Measurements from ENCODE around the gene TPSB2. TPM values are rescaled to one million over a fixed set of nuclear protein-coding genes. Genes with fewer than 3 reads are reported as not detected.
"Not testable (repeated sequence)": the region's sequence is repeated elsewhere in the genome, so short reads cannot be mapped to it uniquely, and the experiment has no call there.

The TPSB2 gene
- total RNA-seq, 2 donors from 2014 or later = 1.0 TPM; not detected in 1

DNA sequence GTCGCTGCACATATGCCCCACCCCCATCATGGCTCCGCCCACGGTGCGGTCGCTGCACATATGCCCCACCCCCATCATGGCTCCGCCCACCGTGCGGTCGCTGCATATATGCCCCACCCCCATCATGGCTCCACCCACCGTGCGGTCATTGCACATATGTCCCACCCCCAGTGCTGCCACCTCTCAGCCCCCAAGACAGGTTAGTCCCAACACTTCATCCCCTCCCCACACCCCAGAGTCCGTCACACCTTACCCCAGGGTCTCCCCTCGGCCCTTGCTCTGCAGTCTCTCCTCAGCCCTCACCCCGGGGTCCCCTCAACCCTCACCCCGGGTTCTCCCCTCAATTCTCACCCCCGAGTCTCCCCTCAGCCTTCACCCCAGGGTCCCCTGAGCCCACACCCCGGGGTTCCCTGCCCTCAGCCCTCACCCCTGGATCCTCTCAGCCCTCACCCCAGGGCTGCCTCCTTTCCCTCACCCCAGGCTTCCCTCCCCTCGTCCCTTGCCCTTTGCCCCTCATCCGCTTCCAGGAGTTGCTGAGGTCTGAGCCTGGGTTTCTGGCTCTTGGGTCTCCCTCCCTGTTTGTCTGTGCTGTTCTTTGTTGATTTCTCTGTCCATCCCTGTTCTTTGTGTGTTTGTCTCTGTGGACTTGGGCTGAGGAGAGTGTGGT is 30.5 kb downstream of the TPSB2 start:
- H3K4me1 Mint-ChIP-seq (ENCODE audit: low read depth in 2 of 2) = peaks cover 4 to 5% of the 10 kb centered on the region in 2 donors
- H3K4me3 Mint-ChIP-seq = no peak overlapping the region
- no peak for ATAC-seq

DNA sequence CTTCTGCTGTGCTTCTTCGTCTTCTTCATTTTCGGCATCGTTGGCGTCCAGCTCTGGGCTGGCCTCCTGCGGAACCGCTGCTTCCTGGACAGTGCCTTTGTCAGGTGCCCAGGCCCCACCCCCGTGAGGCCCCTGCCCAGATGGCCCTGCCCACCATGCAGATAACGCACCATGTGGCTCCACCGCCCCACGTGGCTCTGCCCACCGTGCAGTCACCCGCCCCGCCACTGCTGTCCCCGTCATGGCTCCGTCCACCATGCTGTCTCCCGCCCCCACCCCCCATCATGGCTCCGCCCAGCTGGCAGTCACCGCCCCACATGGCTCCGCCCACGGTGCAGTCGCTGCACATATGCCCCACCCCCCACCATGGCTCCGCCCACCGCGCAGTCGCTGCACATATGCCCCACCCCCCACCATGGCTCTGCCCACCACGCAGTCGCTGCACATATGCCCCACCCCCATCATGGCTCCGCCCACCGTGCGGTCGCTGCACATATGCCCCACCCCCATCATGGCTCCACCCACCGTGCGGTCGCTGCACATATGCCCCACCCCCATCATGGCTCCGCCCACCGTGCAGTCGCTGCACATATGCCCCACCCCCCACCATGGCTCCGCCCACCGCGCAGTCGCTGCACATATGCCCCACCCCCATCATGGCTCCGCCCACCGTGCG is 31.2 kb downstream of the TPSB2 start:
- H3K27me3 Mint-ChIP-seq; DNase-seq (ENCODE audit: low spot score); ATAC-seq; H3K27ac Mint-ChIP-seq; H3K9me3 Mint-ChIP-seq; H3K4me3 Mint-ChIP-seq; H3K4me1 Mint-ChIP-seq (ENCODE audit: low read depth in 2 of 2); H3K36me3 Mint-ChIP-seq: not testable (repeated sequence)

More for the DNA sequence above, 30.5 kb downstream of the TPSB2 start:
- Mint-ChIP-seq H3K27ac (no peak overlapping the region), H3K36me3 (no peaks in the 10 kb centered on the region), H3K9me3 (no peaks in the 10 kb centered on the region), H3K27me3 (no peaks in the 10 kb centered on the region)
- DNase-seq (ENCODE audit: low spot score) = no peak

DNA sequence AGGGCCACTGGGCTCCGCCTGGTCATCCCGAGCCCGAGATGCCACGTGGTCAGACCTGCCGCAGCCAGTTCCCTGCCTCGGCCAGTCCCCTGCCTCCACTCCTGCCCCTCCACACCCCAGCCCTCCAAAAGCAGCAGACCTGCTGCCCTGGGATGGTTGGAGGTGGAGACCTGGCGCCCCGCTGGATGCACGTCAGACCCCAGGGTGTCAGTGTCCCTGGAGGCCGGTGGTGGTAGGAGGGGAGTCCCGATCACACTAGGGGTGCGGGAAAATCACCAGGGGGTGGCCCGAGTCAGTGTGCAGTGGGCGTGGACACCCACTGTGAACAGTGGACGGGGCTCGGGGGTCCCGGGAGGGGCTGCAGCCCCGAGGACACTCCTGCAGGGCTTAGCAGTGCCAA is 31.8 kb downstream of the TPSB2 start:
- Mint-ChIP-seq H3K4me3 (no peak overlapping the region), H3K9me3 (no peaks in the 10 kb centered on the region), H3K27me3 (no peaks in the 10 kb centered on the region), H3K27ac (no peak overlapping the region), H3K36me3 (no peaks in the 10 kb centered on the region), H3K4me1 (ENCODE audit: low read depth in 2 of 2) (peaks cover 4 to 5% of the 10 kb centered on the region in 2 donors)
- ATAC-seq (no peak), DNase-seq (ENCODE audit: low spot score) (no peak)

DNA sequence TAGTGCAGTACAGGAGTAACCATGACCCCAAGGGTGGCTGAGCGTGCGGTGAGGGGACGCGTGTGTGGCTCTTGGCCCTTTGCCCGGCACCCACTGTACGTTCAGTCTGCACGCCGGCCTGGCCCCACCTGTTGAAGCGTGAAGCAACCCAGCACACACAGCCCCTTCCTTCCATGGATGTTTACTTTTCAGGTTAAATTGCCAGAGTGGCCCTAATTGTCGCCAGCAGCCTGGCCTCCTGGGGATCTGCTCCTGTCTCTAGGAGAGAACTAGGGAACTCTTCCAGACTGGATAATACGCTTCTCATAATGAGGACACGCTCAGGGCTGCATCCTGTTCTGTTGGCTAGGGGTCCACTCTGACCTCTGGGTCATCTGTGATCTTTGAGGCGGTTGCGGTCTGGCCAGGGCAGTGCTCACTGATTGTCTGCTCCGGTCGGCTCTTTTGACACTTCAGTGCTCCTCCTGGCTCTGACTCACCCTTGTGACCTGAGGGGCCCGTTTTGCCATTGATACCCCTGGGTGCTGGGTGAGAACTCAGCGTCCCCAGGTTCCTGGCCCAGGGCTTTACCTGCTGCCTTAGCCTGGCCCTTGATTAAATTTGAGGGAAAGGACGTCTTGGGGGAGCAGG is 32.6 kb downstream of the TPSB2 start:
- no peaks in the 10 kb centered on the region for H3K9me3 Mint-ChIP-seq
- no peaks in the 10 kb centered on the region for H3K27me3 Mint-ChIP-seq
- ATAC-seq (no peak), DNase-seq (ENCODE audit: low spot score) (no peak)
- H3K27ac Mint-ChIP-seq = no peak overlapping the region
- no peaks in the 10 kb centered on the region for H3K36me3 Mint-ChIP-seq
- peaks cover 4 to 5% of the 10 kb centered on the region in 2 donors for H3K4me1 Mint-ChIP-seq (ENCODE audit: low read depth in 2 of 2)
- H3K4me3 Mint-ChIP-seq = no peak overlapping the region

DNA sequence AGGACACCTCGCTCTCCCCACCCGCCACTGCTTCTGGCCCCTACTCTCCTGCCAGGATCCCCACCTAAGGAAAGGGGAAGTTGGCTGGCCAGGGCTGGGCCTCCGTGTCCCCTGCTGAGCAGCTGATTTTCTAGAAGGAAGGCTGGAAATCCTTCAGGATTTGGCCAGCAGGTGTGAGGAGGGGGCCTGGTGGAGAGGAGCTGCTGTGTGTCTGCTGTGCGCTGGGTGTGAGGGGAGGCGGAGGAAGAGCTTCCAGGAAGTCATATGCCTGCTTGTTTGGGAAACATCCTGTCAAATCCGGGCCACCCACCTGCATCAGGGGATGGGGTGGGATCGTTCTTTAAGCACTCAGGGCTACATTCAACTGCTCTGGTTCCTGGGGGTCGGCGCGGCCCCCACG is 33.5 kb downstream of the TPSB2 start:
- H3K4me3 Mint-ChIP-seq = no peak overlapping the region
- no peak overlapping the region for H3K27ac Mint-ChIP-seq
- H3K36me3 Mint-ChIP-seq = no peaks in the 10 kb centered on the region
- DNase-seq (ENCODE audit: low spot score) = no peak
- H3K27me3 Mint-ChIP-seq = no peaks in the 10 kb centered on the region
- no peak for ATAC-seq
- no peaks in the 10 kb centered on the region for H3K9me3 Mint-ChIP-seq
- peaks cover 4 to 5% of the 10 kb centered on the region in 2 donors for H3K4me1 Mint-ChIP-seq (ENCODE audit: low read depth in 2 of 2)

DNA sequence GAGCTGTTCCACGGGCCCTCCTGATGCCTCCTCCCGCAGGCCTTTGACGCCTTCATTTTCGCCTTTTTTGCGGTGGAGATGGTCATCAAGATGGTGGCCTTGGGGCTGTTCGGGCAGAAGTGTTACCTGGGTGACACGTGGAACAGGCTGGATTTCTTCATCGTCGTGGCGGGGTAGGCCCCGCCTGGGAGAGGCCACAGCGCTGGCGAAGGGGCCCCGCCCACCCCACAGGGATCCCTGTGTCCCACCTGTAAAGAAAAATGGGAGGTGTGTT is 34.7 kb downstream of the TPSB2 start:
- no peak for DNase-seq (ENCODE audit: low spot score)
- no peak overlapping the region for H3K4me3 Mint-ChIP-seq
- H3K27me3 Mint-ChIP-seq = no peaks in the 10 kb centered on the region
- H3K9me3 Mint-ChIP-seq = no peaks in the 10 kb centered on the region
- H3K27ac Mint-ChIP-seq = no peak overlapping the region
- H3K36me3 Mint-ChIP-seq = no peaks in the 10 kb centered on the region
- peaks cover 4 to 5% of the 10 kb centered on the region in 2 donors for H3K4me1 Mint-ChIP-seq (ENCODE audit: low read depth in 2 of 2)
- no peak for ATAC-seq

DNA sequence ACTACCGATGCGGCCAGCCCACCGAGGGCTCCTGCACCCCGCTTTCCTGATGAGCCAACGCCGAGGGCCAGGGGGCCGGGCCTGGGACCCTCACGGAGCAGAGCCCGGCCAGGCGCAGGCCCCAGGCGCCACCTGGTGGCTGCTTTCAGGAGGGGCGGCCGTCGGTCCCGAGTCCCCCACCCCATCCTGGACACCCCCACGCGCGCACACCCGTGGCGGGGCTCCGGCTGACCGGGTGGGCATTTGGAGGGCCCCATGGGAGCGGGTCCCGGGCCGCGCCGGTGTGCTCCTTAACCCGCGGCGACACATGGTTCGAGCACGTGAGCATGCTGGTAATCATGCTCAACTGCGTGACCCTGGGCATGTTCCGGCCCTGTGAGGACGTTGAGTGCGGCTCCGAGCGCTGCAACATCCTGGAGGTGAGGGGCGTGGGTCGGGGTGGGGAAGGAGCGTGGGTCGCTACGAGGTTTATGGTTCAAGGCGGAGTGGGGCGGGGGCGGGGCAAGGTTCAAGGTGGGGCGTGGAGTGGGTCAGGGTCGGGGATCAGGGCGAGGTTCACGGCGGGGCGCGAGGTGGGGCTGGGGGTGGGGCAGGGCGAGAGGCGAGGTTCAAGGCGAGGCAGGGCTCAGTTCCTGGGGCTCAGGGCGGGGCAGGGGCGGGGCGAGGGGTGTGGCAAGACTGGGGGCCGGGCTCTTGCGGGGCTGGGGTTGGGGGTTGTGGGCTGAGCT is 35.2 kb downstream of the TPSB2 start:
- Mint-ChIP-seq H3K9me3 (no peaks in the 10 kb centered on the region), H3K27ac (no peak overlapping the region), H3K4me1 (ENCODE audit: low read depth in 2 of 2) (peaks cover 2% of the 10 kb centered on the region in 2 donors), H3K36me3 (no peaks in the 10 kb centered on the region), H3K27me3 (no peaks in the 10 kb centered on the region), H3K4me3 (no peak overlapping the region)
- no peak for ATAC-seq
- DNase-seq (ENCODE audit: low spot score) = no peak

DNA sequence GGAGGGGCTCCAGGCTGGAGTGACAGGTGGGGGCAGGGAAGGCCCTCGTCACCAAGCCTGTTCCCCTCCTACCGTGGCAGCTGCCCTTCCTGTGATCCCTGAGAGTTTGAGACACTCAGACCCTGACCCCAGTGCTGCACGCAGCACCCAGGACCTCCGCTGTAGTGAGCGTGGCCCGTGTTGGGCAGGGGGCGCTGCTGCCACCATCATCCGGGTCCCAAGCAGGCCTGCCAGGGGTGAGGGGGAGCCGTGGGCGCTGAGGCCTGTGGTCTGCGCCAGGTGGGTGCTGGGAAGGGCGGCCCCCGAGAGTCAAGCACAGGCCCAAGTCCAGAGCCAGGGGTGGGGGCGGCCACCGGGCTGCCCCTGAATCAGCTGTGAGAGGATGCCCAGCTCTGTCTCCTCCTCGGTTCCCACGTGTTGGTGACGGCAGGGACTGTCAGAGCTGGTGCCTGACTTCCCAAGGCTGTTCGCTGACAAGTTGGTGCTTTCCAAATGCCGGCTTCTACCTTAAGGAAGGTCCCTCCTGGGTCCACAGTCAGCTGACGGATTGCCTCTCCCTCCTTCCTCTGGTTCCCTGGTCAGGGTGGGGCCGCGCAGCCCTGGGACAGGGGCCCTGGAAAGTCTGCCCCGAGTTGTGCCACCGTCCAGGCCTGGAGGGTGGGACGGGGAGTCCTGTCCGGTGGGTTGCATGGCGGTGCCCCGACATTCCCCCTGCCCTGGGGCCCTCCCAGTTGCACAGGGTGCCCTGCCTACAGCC is 36.0 kb downstream of the TPSB2 start:
- ATAC-seq (no peak), DNase-seq (ENCODE audit: low spot score) (no peak)
- Mint-ChIP-seq H3K4me3 (no peak overlapping the region), H3K36me3 (no peaks in the 10 kb centered on the region), H3K27ac (no peak overlapping the region), H3K9me3 (no peaks in the 10 kb centered on the region), H3K27me3 (no peaks in the 10 kb centered on the region), H3K4me1 (ENCODE audit: low read depth in 2 of 2) (no peaks in the 10 kb centered on the region)

DNA sequence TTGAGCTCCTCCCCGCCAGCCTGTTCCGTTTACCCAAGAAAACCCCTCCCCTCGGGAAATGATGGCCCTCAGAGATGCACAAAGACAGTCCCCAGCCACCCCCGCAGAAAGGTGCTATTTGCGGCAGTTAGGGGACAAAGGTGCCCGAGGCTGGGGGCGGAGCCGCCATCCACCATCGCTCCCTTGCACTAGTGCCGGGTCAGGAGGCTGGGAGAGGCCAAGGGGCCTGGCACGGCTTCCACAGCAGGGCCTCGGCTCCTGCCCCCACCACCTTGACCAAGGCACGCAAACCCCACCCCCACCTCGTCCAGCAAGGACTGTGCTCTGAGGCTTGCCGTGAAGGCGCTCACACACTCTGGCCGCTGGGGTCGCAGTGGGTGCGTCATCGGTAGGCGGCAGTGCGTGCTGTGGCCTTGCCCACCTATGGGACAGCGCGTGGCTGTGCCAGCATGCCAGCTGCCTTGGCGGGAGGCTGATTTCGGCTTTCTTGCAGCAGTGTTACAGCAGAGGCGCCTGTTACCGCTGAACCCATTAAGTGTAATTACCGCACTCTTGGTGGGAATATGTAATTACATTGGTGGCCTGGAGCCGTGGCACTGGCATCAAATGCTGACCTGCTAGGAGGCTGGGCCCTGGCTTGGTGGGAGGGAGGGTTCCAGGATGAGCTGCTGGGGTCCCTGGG is 36.7 kb downstream of the TPSB2 start:
- Mint-ChIP-seq H3K36me3 (no peaks in the 10 kb centered on the region), H3K9me3 (no peaks in the 10 kb centered on the region), H3K4me1 (ENCODE audit: low read depth in 2 of 2) (no peaks in the 10 kb centered on the region), H3K4me3 (no peak overlapping the region), H3K27ac (no peak overlapping the region), H3K27me3 (no peaks in the 10 kb centered on the region)
- DNase-seq (ENCODE audit: low spot score) (no peak), ATAC-seq (no peak)

DNA sequence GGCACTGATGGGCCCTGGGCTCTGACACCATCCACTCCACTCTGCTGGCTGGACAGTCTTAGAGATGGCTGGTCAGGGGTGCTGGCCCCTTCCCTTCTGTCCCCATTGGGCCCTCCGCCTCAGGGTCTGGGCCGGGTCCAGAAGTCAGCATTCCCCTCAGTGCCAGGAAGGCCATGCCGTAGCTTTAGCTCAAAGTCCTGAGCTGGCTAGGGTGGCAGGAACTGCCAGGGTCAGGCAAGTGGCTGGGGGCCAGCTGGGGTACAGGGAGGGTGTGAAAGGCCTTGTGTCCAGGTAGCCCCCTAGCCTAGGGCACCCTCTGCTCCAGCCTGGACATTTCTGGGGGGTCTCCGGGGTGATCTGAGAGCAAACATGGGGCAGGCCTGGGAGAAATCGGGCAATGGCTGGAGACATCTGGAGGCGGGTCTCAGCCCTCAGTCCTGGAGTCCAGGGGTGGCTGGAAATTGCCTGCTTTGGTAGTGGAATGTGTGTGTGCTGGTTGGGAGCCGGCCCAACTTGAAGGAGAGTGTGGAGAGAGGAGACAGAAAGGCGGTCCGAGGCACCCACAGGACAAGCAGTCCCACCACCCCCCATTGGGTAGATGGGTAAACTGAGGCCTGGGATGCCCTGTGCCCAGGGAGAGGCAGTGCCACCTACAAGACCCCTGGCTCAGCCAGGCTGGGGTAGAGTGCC is 37.5 kb downstream of the TPSB2 start:
- Mint-ChIP-seq H3K9me3 (no peaks in the 10 kb centered on the region), H3K4me3 (no peak overlapping the region)

DNA sequence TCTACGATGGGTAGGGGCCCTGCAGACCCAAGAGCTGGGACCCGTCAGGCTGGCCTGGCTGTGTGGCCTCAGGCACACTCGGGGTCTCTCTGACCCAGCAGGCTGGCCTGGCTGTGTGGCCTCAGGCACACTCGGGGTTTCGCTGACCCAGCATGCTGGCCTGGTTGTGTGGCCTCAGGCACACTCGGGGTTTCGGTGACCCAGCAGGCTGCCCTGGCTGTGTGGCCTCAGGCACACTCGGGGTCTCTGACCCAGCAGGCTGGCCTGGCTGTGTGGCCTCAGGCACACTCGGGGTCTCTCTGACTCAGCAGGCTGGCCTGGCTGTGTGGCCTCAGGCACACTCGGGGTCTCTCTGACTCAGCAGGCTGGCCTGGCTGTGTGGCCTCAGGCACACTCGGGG is 39.2 kb downstream of the TPSB2 start:
- not testable (repeated sequence) for H3K27ac Mint-ChIP-seq; H3K4me3 Mint-ChIP-seq; ATAC-seq; H3K9me3 Mint-ChIP-seq; DNase-seq (ENCODE audit: low spot score); H3K4me1 Mint-ChIP-seq (ENCODE audit: low read depth in 2 of 2); H3K27me3 Mint-ChIP-seq; H3K36me3 Mint-ChIP-seq

More for the DNA sequence above, 37.5 kb downstream of the TPSB2 start:
- DNase-seq (ENCODE audit: low spot score) (no peak), ATAC-seq (no peak)
- Mint-ChIP-seq H3K27me3 (no peaks in the 10 kb centered on the region), H3K36me3 (no peaks in the 10 kb centered on the region), H3K4me1 (ENCODE audit: low read depth in 2 of 2) (no peaks in the 10 kb centered on the region), H3K27ac (no peak overlapping the region)

DNA sequence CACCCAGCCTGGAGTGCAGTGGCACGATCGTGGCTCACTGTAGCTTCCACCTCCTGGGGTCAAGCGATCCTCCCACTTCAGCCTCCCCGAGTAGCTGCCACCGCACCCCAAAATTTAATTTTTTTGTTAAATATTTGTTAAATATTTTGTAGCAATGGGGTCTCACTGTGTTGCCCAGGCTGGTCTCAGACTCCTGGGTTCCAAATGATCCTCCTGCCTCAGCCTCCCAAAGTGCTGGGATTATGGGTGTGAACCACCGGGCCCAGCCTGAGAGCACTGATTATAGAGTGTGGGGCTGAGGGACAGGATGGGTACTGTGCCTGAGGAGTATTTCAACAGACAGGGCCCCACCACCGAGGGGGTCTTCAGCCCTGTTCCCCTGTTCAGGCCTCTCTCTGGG is 40.5 kb downstream of the TPSB2 start:
- Mint-ChIP-seq H3K36me3 (no peaks in the 10 kb centered on the region), H3K27me3 (no peaks in the 10 kb centered on the region), H3K27ac (no peak overlapping the region), H3K9me3 (no peaks in the 10 kb centered on the region), H3K4me1 (ENCODE audit: low read depth in 2 of 2) (no peaks in the 10 kb centered on the region), H3K4me3 (no peak overlapping the region)
- ATAC-seq (no peak), DNase-seq (ENCODE audit: low spot score) (no peak)
